Adrenal gland (tissue), 12 donors: ENCODE results near the gene SRC. TPM values are rescaled to one million over a fixed set of nuclear protein-coding genes. Genes with fewer than 3 reads are reported as not detected.

Experiments
- DNase-seq, 7 donors: peaks; one replicate each; pipeline ENCODE4 v3.0.0-alpha.2; 2019 to 2020
- H3K27ac ChIP-seq, 5 donors: fragments of 200-600 bp; sonication (generic) in 4 of 5; 1 replicate in 3 of 5; 2 replicates in 2 of 5; pipeline versions ENCODE4 v1.5.1 to v1.8.0; 2016 to 2020; ENCODE audit warnings: mild to moderate bottlenecking in 1 of 5
- H3K27me3 ChIP-seq: fragments of 200-600 bp; 2 replicates; pipeline ENCODE4 v1.8.0; 2021
- H3K36me3 ChIP-seq, 2 donors: fragments of 200-600 bp; replicated peaks in 1 of 2; 1 replicate in 1 of 2; 2 replicates in 1 of 2; pipeline versions ENCODE4 v1.5.1 to v1.8.0; 2018 to 2022
- H3K4me1 ChIP-seq, 2 donors: fragments of 200-600 bp; replicated peaks in 1 of 2; 1 replicate in 1 of 2; 2 replicates in 1 of 2; pipeline versions ENCODE4 v1.5.1 to v1.8.0; 2018 to 2021
- H3K4me3 ChIP-seq, 4 donors: fragments of 200-600 bp; sonication (generic) in 3 of 4; one replicate each; pipeline ENCODE4 v1.5.1; 2016 to 2018
- H3K9me3 ChIP-seq, 3 donors: fragments of 200-600 bp; sonication (generic) in 1 of 3; replicated peaks in 1 of 3; 1 replicate in 2 of 3; 2 replicates in 1 of 3; pipeline versions ENCODE4 v1.5.1 to v1.8.0; 2016 to 2021
- CTCF ChIP-seq, 6 experiments: fragments of 450-650 bp in 4 of 6; fragments of 200-600 bp in 2 of 6; sonication (generic) in 1 of 6; IDR thresholded peaks; 1 replicate in 5 of 6; 2 replicates in 1 of 6; pipeline versions ENCODE4 v1.5.1 to v1.8.0; 2016 to 2021; ENCODE audit warnings: antibody characterized with exemption in 6 of 6, mild to moderate bottlenecking in 2 of 6, moderate library complexity in 1 of 6
- POLR2A ChIP-seq, 2 donors: fragments of 450-650 bp; IDR thresholded peaks; one replicate each; pipeline ENCODE4 v1.6.1; 2017; ENCODE audit warnings: antibody characterized with exemption in 2 of 2, mild to moderate bottlenecking in 2 of 2, moderate library complexity in 1 of 2
- WGBS, 4 donors: extraction: QIAGEN DNeasy Blood & Tissue Kit in 2 of 4; methylation state at CpG; one replicate each; pipeline versions ENCODE4 v1.1.5 to v1.1.7; 2013 to 2017; 5-methylcytosine and 5-hydroxymethylcytosine counted together
- intact Hi-C, 2 donors: fragments of 100-400 bp; cut with DNase I; formaldehyde crosslinking; loops; one replicate each; pipeline versions ENCODE4 v1.14.1 to v1.15.0; 2022 to 2023
- polyA plus RNA-seq, 3 donors: library from polyadenylated mRNA; stranded (reverse); fragments of 200-250 nt in 2 of 3; fragments of 350-450 nt in 1 of 3; fragmentation: Illumina TruSeq in 1 of 3; extraction: RNeasy Lipid Tissue Mini Kit (QIAGEN cat#74804) in 1 of 3; gene quantifications; one replicate each; pipeline ENCODE4 v1.2.3, GENCODE V29; 2013 to 2014
- total RNA-seq, 9 donors: library from RNA; depleted of rRNA in 4 of 9; stranded (reverse); fragments of >200 nt in 4 of 9; fragments of 120-200 nt in 1 of 9; fragmentation: NEBNext Ultra II Directional in 1 of 9; extraction: Animal tissue kit (Norgen Biotek cat#: 25700) in 1 of 9; gene quantifications; one replicate each; pipeline versions ENCODE4 v1.1.0 to v1.2.4, GENCODE V29; 2013 to 2023
- donor health status: healthy with polysubstance abuse.
- donor health status: Bipolar disorder and iron deficiency.
- donor health status: DM: yes; HTN: yes; CAD: no.
- donor health status: DM: no; HTN: no; CAD: no.
- donor health status: DM: no; HTN: no; CAD: no.
- donor health status: DM: yes; HTN: yes; CAD: no.

SRC gene
- total and polyA plus RNA-seq, 12 donors = 10.6 to 83.0 (median 52.7) TPM

DNA sequence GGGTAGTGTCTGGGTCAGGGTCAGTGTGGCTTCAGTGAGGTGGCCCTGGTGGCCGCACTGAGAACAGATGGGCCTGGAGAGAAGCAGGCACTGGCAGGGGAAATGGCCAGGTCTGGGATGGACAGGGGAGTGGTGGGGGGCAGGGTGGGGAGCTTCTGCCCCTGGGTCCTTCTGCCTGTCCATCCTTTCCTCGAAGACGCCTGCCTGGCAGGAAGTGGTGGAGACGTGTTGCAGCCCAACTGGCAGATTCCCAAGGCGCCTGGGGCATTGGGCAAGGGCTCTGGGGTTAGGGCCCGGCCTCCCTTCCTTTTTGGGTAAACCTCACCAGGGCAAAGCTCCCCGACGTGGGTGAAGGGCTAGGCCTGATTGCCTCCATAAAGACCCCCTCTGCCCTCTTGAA is 10.4 kb downstream of the SRC start:
- 14 to 46% (median 23%) methylated on average over 1 to 8 of the region's 8 CpGs for WGBS, 4 donors
- TF ChIP-seq CTCF (IDR thresholded peaks at IDR 0.05) (peak in 1 of 6 experiments; percentile 27), POLR2A (IDR thresholded peaks at IDR 0.05) (no peak)
- Histone ChIP-seq H3K36me3 (no peaks in the 10 kb centered on the region), H3K27me3 (no peaks in the 10 kb centered on the region), H3K27ac (peak overlapping the region in 3 of 5 donors; percentile 43 to 57 (median 49)), H3K4me3 (no peak overlapping the region), H3K9me3 (no peaks in the 10 kb centered on the region), H3K4me1 (peaks cover 46 to 66% of the 10 kb centered on the region in 2 donors)
- intact Hi-C loops = no loop called here
- DNase-seq = peak; percentile 70 to 89 (median 87)

DNA sequence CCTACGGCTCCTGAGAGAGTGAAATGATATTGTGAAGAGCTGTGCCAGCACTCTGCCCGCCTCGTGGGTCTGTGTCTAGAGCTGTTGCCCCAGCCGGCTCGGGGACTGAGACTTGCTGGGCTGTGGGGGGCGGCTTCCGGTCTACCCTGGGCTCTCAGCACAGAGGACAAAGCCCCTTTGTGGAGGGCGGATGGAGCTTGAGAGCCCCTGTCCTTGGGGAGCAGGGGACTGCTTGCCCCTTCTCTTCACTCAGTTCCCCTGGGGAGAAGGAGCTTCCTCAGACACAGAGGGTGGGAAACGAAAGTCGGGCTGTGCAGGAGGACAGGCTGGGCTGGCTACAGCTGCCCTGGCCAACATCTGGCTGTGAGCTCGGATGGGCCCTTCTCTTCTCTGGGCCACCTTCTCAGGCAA is 11.0 kb downstream of the SRC start:
- Histone ChIP-seq H3K4me3 (no peak overlapping the region), H3K36me3 (no peaks in the 10 kb centered on the region), H3K4me1 (peaks cover 45 to 60% of the 10 kb centered on the region in 2 donors), H3K9me3 (no peaks in the 10 kb centered on the region), H3K27me3 (no peaks in the 10 kb centered on the region), H3K27ac (peak overlapping the region in 3 of 5 donors; percentile 43 to 57 (median 49))
- intact Hi-C loops = no loop called here
- TF ChIP-seq CTCF (IDR thresholded peaks at IDR 0.05) (no peak), POLR2A (IDR thresholded peaks at IDR 0.05) (no peak)
- DNase-seq = peak in 4 of 7 donors; percentile 8 to 26 (median 16)
- WGBS, 4 donors = 72 to 77% (median 74%) methylated on average over 6 to 11 of the region's 11 CpGs

- H3K9me3 ChIP-seq = no peaks in the 10 kb centered on the region
- intact Hi-C loops = no loop called here
- no peaks in the 10 kb centered on the region for H3K36me3 ChIP-seq
- no peaks in the 10 kb centered on the region for H3K27me3 ChIP-seq
- H3K27ac ChIP-seq = peak overlapping the region in 2 of 5 donors; percentile 53 to 57
- peak in 4 of 7 donors; percentile 20 to 30 (median 28) for DNase-seq
- peaks cover 50 to 64% of the 10 kb centered on the region in 2 donors for H3K4me1 ChIP-seq
- no peak overlapping the region for H3K4me3 ChIP-seq
- 59 to 69% (median 63%) methylated on average over 12 to 15 of the region's 15 CpGs for WGBS, 4 donors
- TF ChIP-seq POLR2A (IDR thresholded peaks at IDR 0.05) (no peak), CTCF (IDR thresholded peaks at IDR 0.05) (no peak)
Measured at GRCh38 chr20:37357481-37358365, 11.8 kb downstream of the SRC start.

DNA sequence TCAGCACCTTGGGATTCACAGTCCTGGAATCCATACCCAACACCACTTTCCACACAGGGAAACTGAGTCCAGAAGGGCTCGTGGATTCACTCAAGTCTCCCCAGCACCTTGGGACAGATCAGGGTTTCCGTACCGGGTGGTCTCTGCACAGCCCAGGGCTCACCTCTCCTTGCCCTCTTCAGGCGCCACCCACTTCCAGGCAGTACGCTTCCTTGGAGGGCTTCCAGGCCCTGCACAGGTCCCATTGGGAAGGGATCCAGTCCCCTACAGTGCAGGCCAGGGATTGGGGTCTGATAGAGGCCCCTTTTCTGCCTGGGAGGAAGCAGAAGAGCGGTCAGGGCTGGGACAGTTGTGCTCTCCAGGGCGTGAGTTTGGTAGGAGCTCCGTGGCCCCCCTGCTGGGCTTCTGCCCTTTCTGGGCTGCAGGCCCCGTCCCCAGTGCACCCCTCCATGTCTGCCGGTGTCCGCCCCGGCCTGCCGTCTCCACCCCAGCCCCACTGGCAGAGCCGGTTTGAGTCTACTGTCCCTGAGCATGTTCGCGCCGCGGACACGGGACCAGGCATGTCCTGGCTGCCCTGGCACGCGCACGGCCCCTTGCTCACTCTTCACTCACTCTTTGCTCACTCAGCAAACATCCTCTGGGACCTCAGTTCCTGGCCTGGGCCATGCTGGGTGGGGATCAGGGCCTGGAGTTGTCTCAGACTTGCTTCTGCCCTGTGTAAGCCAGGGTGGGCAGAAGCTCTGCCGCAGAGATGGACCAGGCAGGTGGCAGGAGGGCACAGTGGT is 12.6 kb downstream of the SRC start:
- Histone ChIP-seq H3K27me3 (no peaks in the 10 kb centered on the region), H3K4me1 (peaks cover 56 to 67% of the 10 kb centered on the region in 2 donors), H3K9me3 (no peaks in the 10 kb centered on the region), H3K27ac (peak overlapping the region in 2 of 5 donors; percentile 53 to 57), H3K4me3 (no peak overlapping the region), H3K36me3 (no peaks in the 10 kb centered on the region)
- intact Hi-C loops = no loop called here
- WGBS, 4 donors = 51 to 92% (median 65%) methylated on average over 8 to 23 of the region's 23 CpGs
- TF ChIP-seq POLR2A (IDR thresholded peaks at IDR 0.05) (no peak), CTCF (IDR thresholded peaks at IDR 0.05) (no peak)
- peak in 5 of 7 donors; percentile 26 to 53 (median 43) for DNase-seq
